GM18526 (cell line): ENCODE results near the gene PSORS1C1.

Source experiments
- POLR2A ChIP-seq: IDR thresholded peaks from 3 replicates; pipeline ENCODE4 v1.6.1; 2011; ENCODE audit not compliant: insufficient read length; ENCODE audit errors: extremely low read depth

Gene PSORS1C1

GRCh38 chr6:31114541-31114878 lies at the start of gene PSORS1C1:
Gene PSORS1C1 (plus strand): TSS chr6:31114800. CDS start chr6:31129633, 14,833 bp downstream.
- TF ChIP-seq POLR2A: no peak

- no peak for TF ChIP-seq POLR2A
Measured at GRCh38 chr6:31065556-31065955, 49.0 kb upstream of the PSORS1C1 start.

- TF ChIP-seq POLR2A: no peak
Measured at GRCh38 chr6:31068669-31069340, 45.8 kb upstream of the PSORS1C1 start.

GRCh38 chr6:31070711-31071197 lies 43.8 kb upstream of the PSORS1C1 start:
- no peak for TF ChIP-seq POLR2A

GRCh38 chr6:31074401-31074800 lies 40.2 kb upstream of the PSORS1C1 start:
- no peak for TF ChIP-seq POLR2A

- TF ChIP-seq POLR2A: no peak
Measured at GRCh38 chr6:31075528-31075927, 39.1 kb upstream of the PSORS1C1 start.

GRCh38 chr6:31076611-31077010 lies 38.0 kb upstream of the PSORS1C1 start:
- TF ChIP-seq POLR2A: no peak

- TF ChIP-seq POLR2A: no peak
Measured at GRCh38 chr6:31079656-31080261, 34.8 kb upstream of the PSORS1C1 start.

- no peak for TF ChIP-seq POLR2A
Measured at GRCh38 chr6:31081872-31082271, 32.7 kb upstream of the PSORS1C1 start.

GRCh38 chr6:31083742-31084354 lies 30.8 kb upstream of the PSORS1C1 start:
- no peak for TF ChIP-seq POLR2A

- no peak for TF ChIP-seq POLR2A
Measured at GRCh38 chr6:31086788-31087440, 27.7 kb upstream of the PSORS1C1 start.

- TF ChIP-seq POLR2A: no peak
Measured at GRCh38 chr6:31087494-31088089, 27.0 kb upstream of the PSORS1C1 start.

- no peak for TF ChIP-seq POLR2A
Measured at GRCh38 chr6:31090275-31090972, 24.2 kb upstream of the PSORS1C1 start.

- TF ChIP-seq POLR2A: no peak
Measured at GRCh38 chr6:31090973-31091364, 23.6 kb upstream of the PSORS1C1 start.

GRCh38 chr6:31091680-31092079 lies 22.9 kb upstream of the PSORS1C1 start:
- TF ChIP-seq POLR2A: no peak

GRCh38 chr6:31092238-31092637 lies 22.4 kb upstream of the PSORS1C1 start:
- TF ChIP-seq POLR2A: no peak
